ENCODE data around the gene TMBIM1.

TMBIM1 gene

GRCh38 chr2:218266316-218266979 lies 25.9 kb downstream of the TMBIM1 start (continued):
- TF ChIP-seq, protein P1, sequence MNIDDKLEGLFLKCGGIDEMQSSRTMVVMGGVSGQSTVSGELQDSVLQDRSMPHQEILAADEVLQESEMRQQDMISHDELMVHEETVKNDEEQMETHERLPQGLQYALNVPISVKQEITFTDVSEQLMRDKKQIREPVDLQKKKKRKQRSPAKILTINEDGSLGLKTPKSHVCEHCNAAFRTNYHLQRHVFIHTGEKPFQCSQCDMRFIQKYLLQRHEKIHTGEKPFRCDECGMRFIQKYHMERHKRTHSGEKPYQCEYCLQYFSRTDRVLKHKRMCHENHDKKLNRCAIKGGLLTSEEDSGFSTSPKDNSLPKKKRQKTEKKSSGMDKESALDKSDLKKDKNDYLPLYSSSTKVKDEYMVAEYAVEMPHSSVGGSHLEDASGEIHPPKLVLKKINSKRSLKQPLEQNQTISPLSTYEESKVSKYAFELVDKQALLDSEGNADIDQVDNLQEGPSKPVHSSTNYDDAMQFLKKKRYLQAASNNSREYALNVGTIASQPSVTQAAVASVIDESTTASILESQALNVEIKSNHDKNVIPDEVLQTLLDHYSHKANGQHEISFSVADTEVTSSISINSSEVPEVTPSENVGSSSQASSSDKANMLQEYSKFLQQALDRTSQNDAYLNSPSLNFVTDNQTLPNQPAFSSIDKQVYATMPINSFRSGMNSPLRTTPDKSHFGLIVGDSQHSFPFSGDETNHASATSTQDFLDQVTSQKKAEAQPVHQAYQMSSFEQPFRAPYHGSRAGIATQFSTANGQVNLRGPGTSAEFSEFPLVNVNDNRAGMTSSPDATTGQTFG (tag by site-specific recombination; IDR thresholded peaks at IDR 0.05; ENCODE audit: borderline replicate concordance) = no peak
- TF ChIP-seq ZNF621 (tag by site-specific recombination; IDR thresholded peaks at IDR 0.05) (no peak), ZBTB1 (tag by site-specific recombination; IDR thresholded peaks at IDR 0.05) (no peak), OVOL3 (tag by site-specific recombination; IDR thresholded peaks at IDR 0.05) (no peak), WT1 (tag by site-specific recombination; IDR thresholded peaks at IDR 0.05) (no peak), ZBTB44 (tag by site-specific recombination; IDR thresholded peaks at IDR 0.05) (no peak), ZBTB20 (tag by site-specific recombination; IDR thresholded peaks at IDR 0.05) (no peak)
- TF ChIP-seq, protein P2, sequence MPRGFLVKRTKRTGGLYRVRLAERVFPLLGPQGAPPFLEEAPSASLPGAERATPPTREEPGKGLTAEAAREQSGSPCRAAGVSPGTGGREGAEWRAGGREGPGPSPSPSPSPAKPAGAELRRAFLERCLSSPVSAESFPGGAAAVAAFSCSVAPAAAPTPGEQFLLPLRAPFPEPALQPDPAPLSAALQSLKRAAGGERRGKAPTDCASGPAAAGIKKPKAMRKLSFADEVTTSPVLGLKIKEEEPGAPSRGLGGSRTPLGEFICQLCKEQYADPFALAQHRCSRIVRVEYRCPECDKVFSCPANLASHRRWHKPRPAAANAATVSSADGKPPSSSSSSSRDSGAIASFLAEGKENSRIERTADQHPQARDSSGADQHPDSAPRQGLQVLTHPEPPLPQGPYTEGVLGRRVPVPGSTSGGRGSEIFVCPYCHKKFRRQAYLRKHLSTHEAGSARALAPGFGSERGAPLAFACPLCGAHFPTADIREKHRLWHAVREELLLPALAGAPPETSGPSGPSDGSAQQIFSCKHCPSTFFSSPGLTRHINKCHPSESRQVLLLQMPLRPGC (tag by site-specific recombination; IDR thresholded peaks at IDR 0.05) = no peak

GRCh38 chr2:218265626-218266025 lies 26.7 kb downstream of the TMBIM1 start:
- peaks cover 8 to 56% of the 10 kb centered on the region in 2 experiments; a peak in 2 of 3 replicates for H3K36me3 ChIP-seq (ENCODE audit: control insufficient read depth in 2 of 2, insufficient read depth in 1 of 2, low read length in 2 of 2)
- TF ChIP-seq EGR2 (tag by site-specific recombination; IDR thresholded peaks at IDR 0.05; ENCODE audit: low read depth) (no peak), ZNF473 (tag by site-specific recombination; IDR thresholded peaks at IDR 0.05) (no peak), ZBTB7A (tag by site-specific recombination; IDR thresholded peaks at IDR 0.05; ENCODE audit: low read depth) (no peak), ZBTB20 (tag by site-specific recombination; IDR thresholded peaks at IDR 0.05) (no peak)
- TF ChIP-seq, protein P3, sequence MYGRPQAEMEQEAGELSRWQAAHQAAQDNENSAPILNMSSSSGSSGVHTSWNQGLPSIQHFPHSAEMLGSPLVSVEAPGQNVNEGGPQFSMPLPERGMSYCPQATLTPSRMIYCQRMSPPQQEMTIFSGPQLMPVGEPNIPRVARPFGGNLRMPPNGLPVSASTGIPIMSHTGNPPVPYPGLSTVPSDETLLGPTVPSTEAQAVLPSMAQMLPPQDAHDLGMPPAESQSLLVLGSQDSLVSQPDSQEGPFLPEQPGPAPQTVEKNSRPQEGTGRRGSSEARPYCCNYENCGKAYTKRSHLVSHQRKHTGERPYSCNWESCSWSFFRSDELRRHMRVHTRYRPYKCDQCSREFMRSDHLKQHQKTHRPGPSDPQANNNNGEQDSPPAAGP (tag by site-specific recombination; IDR thresholded peaks at IDR 0.05) = no peak
- H3K4me3 ChIP-seq (ENCODE audit: low read depth, low read length) = no peak overlapping the region
- POLR2A ChIA-PET = no interaction called here
- CTCF ChIA-PET = interaction anchor here (1.3 kb wide), 1 partner anchor 8 kb away, joined by 6 read pairs; no protein-coding TSS in a partner anchor
- no peak overlapping the region for H3K27ac ChIP-seq (ENCODE audit: extremely low read depth, low read depth, low read length)
- H3K9me3 ChIP-seq (ENCODE audit: control insufficient read depth, insufficient read depth, low read depth, low read length) = no peaks in the 10 kb centered on the region
- no peaks in the 10 kb centered on the region; the same call in 1 of the 2 replicates for H3K4me1 ChIP-seq (ENCODE audit: control insufficient read depth, insufficient read depth, low read length)

DNA sequence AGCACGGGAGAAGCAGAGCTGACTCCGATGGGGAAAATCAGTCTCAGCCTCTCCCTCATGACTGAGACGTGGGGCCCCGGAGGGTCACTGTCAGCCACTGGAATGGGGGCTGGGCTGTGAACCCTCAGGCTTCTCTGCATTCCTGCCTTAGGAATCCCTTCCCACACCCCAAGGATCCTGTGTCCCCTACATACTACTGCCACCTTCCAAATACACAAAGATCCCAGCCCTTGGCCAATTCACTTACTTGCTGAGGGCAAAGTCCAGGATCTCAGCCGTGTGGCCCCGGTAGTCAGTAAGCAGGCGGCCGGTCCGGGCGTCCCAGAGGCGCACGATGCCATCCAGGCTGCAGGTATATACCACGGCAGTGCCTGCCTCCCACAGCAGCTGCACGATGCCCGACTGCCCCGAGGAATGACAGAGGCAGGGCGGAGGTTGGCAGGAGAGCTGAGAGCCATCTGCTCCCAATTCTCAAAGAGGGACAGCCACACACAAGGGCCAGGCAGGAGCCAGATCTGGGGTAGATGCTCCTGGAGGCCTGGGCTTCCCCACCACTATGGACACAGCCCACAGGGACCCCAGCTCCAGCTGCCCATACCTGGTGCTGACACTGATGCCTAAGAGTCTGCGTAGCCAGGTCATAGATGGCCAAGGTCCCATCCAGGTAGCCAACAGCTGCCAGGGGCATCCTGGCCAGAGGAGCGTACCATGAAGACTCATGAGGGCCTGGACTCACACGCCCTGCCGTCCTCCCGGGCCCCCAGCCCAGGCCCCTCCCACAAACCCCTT lies 27.3 kb downstream of the TMBIM1 start:
- H3K27ac ChIP-seq (ENCODE audit: extremely low read depth, low read depth, low read length) = no peak overlapping the region
- CTCF ChIA-PET = interaction anchor here (1.3 kb wide), 1 partner anchor 7 kb away, joined by 6 read pairs; no protein-coding TSS in a partner anchor
- H3K4me1 ChIP-seq (ENCODE audit: control insufficient read depth, insufficient read depth, low read length) = no peaks in the 10 kb centered on the region; the same call in 1 of the 2 replicates
- no peak overlapping the region for H3K4me3 ChIP-seq (ENCODE audit: low read depth, low read length)
- no peaks in the 10 kb centered on the region for H3K9me3 ChIP-seq (ENCODE audit: control insufficient read depth, insufficient read depth, low read depth, low read length)
- H3K36me3 ChIP-seq (ENCODE audit: control insufficient read depth in 2 of 2, insufficient read depth in 1 of 2, low read length in 2 of 2) = peaks cover 8 to 56% of the 10 kb centered on the region in 2 experiments; a peak in 2 of 3 replicates
- POLR2A ChIA-PET = no interaction called here
- no peak for TF ChIP-seq ZBTB1 (tag by site-specific recombination; IDR thresholded peaks at IDR 0.05)
- no peak for TF ChIP-seq ZBTB6 (tag by site-specific recombination; IDR thresholded peaks at IDR 0.05)
- TF ChIP-seq ZNF157 (tag by site-specific recombination; IDR thresholded peaks at IDR 0.05) = no peak
- TF ChIP-seq ZNF843 (tag by site-specific recombination; IDR thresholded peaks at IDR 0.05) = no peak
- TF ChIP-seq, protein P4, sequence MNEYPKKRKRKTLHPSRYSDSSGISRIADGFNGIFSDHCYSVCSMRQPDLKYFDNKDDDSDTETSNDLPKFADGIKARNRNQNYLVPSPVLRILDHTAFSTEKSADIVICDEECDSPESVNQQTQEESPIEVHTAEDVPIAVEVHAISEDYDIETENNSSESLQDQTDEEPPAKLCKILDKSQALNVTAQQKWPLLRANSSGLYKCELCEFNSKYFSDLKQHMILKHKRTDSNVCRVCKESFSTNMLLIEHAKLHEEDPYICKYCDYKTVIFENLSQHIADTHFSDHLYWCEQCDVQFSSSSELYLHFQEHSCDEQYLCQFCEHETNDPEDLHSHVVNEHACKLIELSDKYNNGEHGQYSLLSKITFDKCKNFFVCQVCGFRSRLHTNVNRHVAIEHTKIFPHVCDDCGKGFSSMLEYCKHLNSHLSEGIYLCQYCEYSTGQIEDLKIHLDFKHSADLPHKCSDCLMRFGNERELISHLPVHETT (tag by site-specific recombination; IDR thresholded peaks at IDR 0.05) = no peak
- no peak for TF ChIP-seq ZNF274 (IDR thresholded peaks at IDR 0.05; ENCODE audit: low read length)
- TF ChIP-seq ZNF274 (tag by site-specific recombination; IDR thresholded peaks at IDR 0.05; ENCODE audit: borderline replicate concordance) = no peak
- no peak for TF ChIP-seq ZNF223 (tag by site-specific recombination; IDR thresholded peaks at IDR 0.05)
- no peak for TF ChIP-seq ZNF791 (tag by site-specific recombination; IDR thresholded peaks at IDR 0.05)
- no peak for TF ChIP-seq ZNF335 (tag by site-specific recombination; conservative IDR thresholded peaks at IDR 0.05)
- TF ChIP-seq GFI1B (tag by site-specific recombination; IDR thresholded peaks at IDR 0.05) = no peak
